H9 (cell line): ENCODE results near the gene EDN1. TPM values are rescaled to one million over a fixed set of nuclear protein-coding genes. Genes with fewer than 3 reads are reported as not detected.

Source experiments
- DNase-seq: peaks from one replicate; pipeline ENCODE4 v3.0.0-alpha.2; 2017
- H2AFZ ChIP-seq: one replicate; pipeline ENCODE4 v1.6.1; 2013; ENCODE audit warnings: mild to moderate bottlenecking, low read length, control low read depth, moderate library complexity
- H2AK5ac ChIP-seq: 2 replicates; pipeline ENCODE4 v1.6.1; 2013; ENCODE audit warnings: low read length, control low read depth, mixed read lengths; ENCODE audit not compliant: insufficient read length
- H2BK120ac ChIP-seq: one replicate; pipeline ENCODE4 v1.6.1; 2013; ENCODE audit warnings: low read depth, mild to moderate bottlenecking, low read length, control low read depth, inconsistent platforms; ENCODE audit not compliant: poor library complexity, severe bottlenecking
- H2BK12ac ChIP-seq: 2 replicates; pipeline ENCODE4 v1.6.1; 2013; ENCODE audit warnings: low read length, control low read depth, mixed read lengths, low read depth; ENCODE audit not compliant: insufficient read length
- H2BK15ac ChIP-seq: 2 replicates; pipeline ENCODE4 v1.6.1; 2013; ENCODE audit warnings: low read depth, low read length, control low read depth
- H2BK20ac ChIP-seq: one replicate; pipeline ENCODE4 v1.6.1; 2013; ENCODE audit warnings: low read depth, mild to moderate bottlenecking, low read length, control low read depth, inconsistent platforms; ENCODE audit not compliant: poor library complexity, severe bottlenecking
- H2BK5ac ChIP-seq: 2 replicates; pipeline ENCODE4 v1.6.1; 2013; ENCODE audit warnings: low read length, control low read depth, mixed read lengths; ENCODE audit not compliant: insufficient read length
- H3K14ac ChIP-seq: 2 replicates; pipeline ENCODE4 v1.6.1; 2013; ENCODE audit warnings: low read length, control low read depth; ENCODE audit not compliant: insufficient read depth
- H3K18ac ChIP-seq: 2 replicates; pipeline ENCODE4 v1.6.1; 2013; ENCODE audit warnings: low read depth, mild to moderate bottlenecking, mixed read lengths, low read length, control low read depth; ENCODE audit not compliant: insufficient read length
- H3K23ac ChIP-seq: 2 replicates; pipeline ENCODE4 v1.6.1; 2013; ENCODE audit warnings: low read length, control low read depth, mixed read lengths, low read depth; ENCODE audit not compliant: insufficient read length
- H3K23me2 ChIP-seq: 2 replicates; pipeline ENCODE4 v1.6.1; 2013; ENCODE audit warnings: low read depth, mild to moderate bottlenecking, mixed read lengths, low read length, control low read depth; ENCODE audit not compliant: insufficient read length, poor library complexity, severe bottlenecking
- H3K27ac ChIP-seq: 2 replicates; pipeline ENCODE4 v1.5.1; 2013; ENCODE audit warnings: low read length, control low read depth, mixed read lengths, low read depth; ENCODE audit not compliant: insufficient read length
- H3K27me3 ChIP-seq: 2 replicates; pipeline ENCODE4 v1.6.1; 2013; ENCODE audit warnings: low read length, control low read depth, inconsistent platforms; ENCODE audit not compliant: insufficient read depth
- H3K4ac ChIP-seq: 2 replicates; pipeline ENCODE4 v1.6.1; 2013; ENCODE audit warnings: low read depth, mild to moderate bottlenecking, control low read depth, inconsistent platforms, low read length, moderate library complexity
- H3K4me1 ChIP-seq: 2 replicates; pipeline ENCODE4 v1.6.1; 2013; ENCODE audit warnings: low read length, control low read depth, inconsistent platforms; ENCODE audit not compliant: insufficient read depth
- H3K4me2 ChIP-seq: 2 replicates; pipeline ENCODE4 v1.6.1; 2013; ENCODE audit warnings: low read length, control low read depth, mixed read lengths; ENCODE audit not compliant: insufficient read length, insufficient read depth
- H3K56ac ChIP-seq: 2 replicates; pipeline ENCODE4 v1.6.1; 2013; ENCODE audit warnings: low read depth, mild to moderate bottlenecking, mixed read lengths, low read length, control low read depth; ENCODE audit not compliant: insufficient read length
- H3K79me1 ChIP-seq: 2 replicates; pipeline ENCODE4 v1.6.1; 2013; ENCODE audit warnings: low read depth, mild to moderate bottlenecking, moderate library complexity, low read length, control low read depth, inconsistent platforms; ENCODE audit not compliant: insufficient read depth, poor library complexity, severe bottlenecking
- H3K79me2 ChIP-seq: 2 replicates; pipeline ENCODE4 v1.6.1; 2013; ENCODE audit warnings: low read length, control low read depth, inconsistent platforms; ENCODE audit not compliant: insufficient read depth
- H3K9ac ChIP-seq: 2 replicates; pipeline ENCODE4 v1.6.1; 2013; ENCODE audit warnings: low read length, control low read depth, mixed read lengths; ENCODE audit not compliant: insufficient read length; ENCODE audit errors: extremely low read depth
- H3K9me3 ChIP-seq: one replicate; pipeline ENCODE4 v1.6.1; 2013; ENCODE audit warnings: low read depth, low read length, inconsistent platforms; ENCODE audit not compliant: control insufficient read depth
- H3T11ph ChIP-seq: one replicate; pipeline ENCODE4 v1.6.1; 2013; ENCODE audit warnings: mild to moderate bottlenecking, low read length, control low read depth, inconsistent platforms
- H4K20me1 ChIP-seq: one replicate; pipeline ENCODE4 v1.6.1; 2013; ENCODE audit not compliant: control insufficient read depth, insufficient read length, insufficient read depth
- H4K5ac ChIP-seq: 2 replicates; pipeline ENCODE4 v1.6.1; 2013; ENCODE audit warnings: low read depth, mild to moderate bottlenecking, mixed read lengths, low read length, control low read depth; ENCODE audit not compliant: insufficient read length
- H4K8ac ChIP-seq: replicated peaks from 2 replicates; pipeline ENCODE4 v1.6.1; 2013; ENCODE audit warnings: low read length, control low read depth, mixed read lengths, low read depth; ENCODE audit not compliant: insufficient read length
- H4K91ac ChIP-seq: 2 replicates; pipeline ENCODE4 v1.6.1; 2013; ENCODE audit warnings: low read depth, mild to moderate bottlenecking, moderate library complexity, mixed read lengths, low read length, control low read depth; ENCODE audit not compliant: insufficient read length
- H3K27ac Mint-ChIP-seq, 3 experiments: 2 replicates in 2 of 3; 3 replicates in 1 of 3; pipeline ENCODE4 v1.8.0; 2020 to 2021; ENCODE audit warnings: mixed read lengths in 3 of 3, mild to moderate bottlenecking in 1 of 3, moderate library complexity in 1 of 3
- H3K27me3 Mint-ChIP-seq: 2 replicates; pipeline ENCODE4 v1.8.0; 2021; ENCODE audit warnings: low read depth, mild to moderate bottlenecking, moderate library complexity, mixed read lengths
- H3K36me3 Mint-ChIP-seq, 3 experiments: 2 replicates in 2 of 3; 3 replicates in 1 of 3; pipeline ENCODE4 v1.8.0; 2020 to 2021; ENCODE audit warnings: low read depth in 3 of 3, mixed read lengths in 3 of 3; ENCODE audit not compliant: insufficient read depth in 1 of 3
- H3K4me1 Mint-ChIP-seq, 2 experiments: 2 replicates each; pipeline ENCODE4 v1.8.0; 2020; ENCODE audit warnings: mixed read lengths in 2 of 2
- H3K4me3 Mint-ChIP-seq, 2 experiments: 2 replicates in 1 of 2; 3 replicates in 1 of 2; pipeline ENCODE4 v1.8.0; 2020 to 2021; ENCODE audit warnings: mild to moderate bottlenecking in 2 of 2, mixed read lengths in 2 of 2, moderate library complexity in 1 of 2
- H3K9me3 Mint-ChIP-seq, 2 experiments: 2 replicates in 1 of 2; 3 replicates in 1 of 2; pipeline ENCODE4 v1.8.0; 2020; ENCODE audit warnings: mild to moderate bottlenecking in 2 of 2, mixed read lengths in 2 of 2, moderate library complexity in 1 of 2
- CTCF ChIP-seq: fragments of 200-600 bp; sonication (generic); conservative IDR thresholded peaks from 3 replicates; pipeline ENCODE4 v1.8.0; 2021; ENCODE audit warnings: antibody characterized with exemption, mild to moderate bottlenecking
- WGBS: extraction: QIAGEN DNeasy Blood & Tissue Kit; methylation state at CpG from one replicate; pipeline ENCODE4 v1.1.7; 2013; ENCODE audit warnings: missing lambda C conversion rate, low lambda C conversion rate, mixed read lengths; ENCODE audit not compliant: insufficient read length; ENCODE audit errors: extremely low coverage; 5-methylcytosine and 5-hydroxymethylcytosine counted together
- total RNA-seq: library from RNA; stranded (reverse); gene quantifications from 2 replicates; pipeline ENCODE4 v1.2.1, GENCODE V29; 2021

The EDN1 gene
- total RNA-seq, 1 experiment from 2014 or later, result 2.1 TPM

GRCh38 chr6:12293235-12293930 lies 3.2 kb downstream of the EDN1 start:
- Histone ChIP-seq H3K23ac (no peak overlapping the region), H2BK12ac (no peak overlapping the region), H3K18ac (no peak overlapping the region), H3K4me2 (no peak overlapping the region), H4K91ac (no peak overlapping the region), H3K27me3 (no peaks in the 10 kb centered on the region; the same call in 1 of the 2 replicates), H3K27ac (no peak overlapping the region), H3K9ac (no peak overlapping the region), H4K8ac (no peak overlapping the region), H3K56ac (no peak overlapping the region), H3K79me2 (no peaks in the 10 kb centered on the region), H3K23me2 (peaks cover 9% of the 10 kb centered on the region), H2AFZ (no peak overlapping the region), H3K14ac (no peak overlapping the region), H2BK20ac (no peak overlapping the region), H3K9me3 (no peaks in the 10 kb centered on the region), H4K20me1 (no peaks in the 10 kb centered on the region), H2AK5ac (no peak overlapping the region), H4K5ac (no peak overlapping the region), H3K79me1 (no peaks in the 10 kb centered on the region), H2BK15ac (no peak overlapping the region), H3T11ph (no peak overlapping the region), H2BK120ac (no peak overlapping the region), H3K4me1 (no peaks in the 10 kb centered on the region; the same call in 1 of the 2 replicates), H3K4ac (no peak overlapping the region), H2BK5ac (no peak overlapping the region)
- H3K4me1 Mint-ChIP-seq, result peaks cover 45 to 51% of the 10 kb centered on the region in 2 experiments
- peaks cover 21% of the 10 kb centered on the region for H3K27me3 Mint-ChIP-seq
- DNase-seq, result no peak
- H3K36me3 Mint-ChIP-seq, result peaks cover 0 to 31% (median 5%) of the 10 kb centered on the region in 3 experiments; a peak in 3 of 7 replicates
- WGBS, result no CpG with 5 or more reads among the region's 4 CpGs
- H3K4me3 Mint-ChIP-seq, result no peak overlapping the region
- H3K27ac Mint-ChIP-seq, result no peak overlapping the region; a peak in 1 of 7 replicates
- H3K9me3 Mint-ChIP-seq, result no peaks in the 10 kb centered on the region; a peak in 1 of 5 replicates
- TF ChIP-seq CTCF, result no peak
